GM12872 (cell line): ENCODE data around the gene ZNF138.

ENCODE experiments used
- TF ChIP-seq, protein P1 (sequence below): IDR thresholded peaks from 3 replicates; pipeline ENCODE4 v1.5.1; 2011; ENCODE audit warnings: low read depth, mild to moderate bottlenecking, low read length, moderate library complexity; ENCODE audit not compliant: insufficient read depth

The ZNF138 gene

DNA sequence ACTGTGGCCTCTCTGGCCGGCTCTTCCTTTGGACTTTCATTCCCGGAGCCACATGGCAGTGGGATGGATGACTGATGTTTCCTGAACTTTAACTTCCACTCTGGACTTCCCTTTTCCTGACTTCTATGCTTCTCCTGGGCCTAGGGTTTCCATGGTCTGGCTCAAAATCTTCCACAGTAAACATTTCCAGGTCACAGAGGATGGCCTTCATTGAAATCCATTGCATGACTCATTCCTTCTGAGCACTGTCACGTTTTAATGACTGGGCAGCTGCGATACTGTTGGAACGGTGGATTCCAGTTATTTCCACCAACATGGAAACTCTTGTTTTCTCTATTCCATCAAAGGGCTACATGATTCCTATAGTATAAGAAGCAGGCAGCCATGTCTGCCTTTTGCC, 84.5 kb downstream of the ZNF138 start:
- TF ChIP-seq, protein P1, sequence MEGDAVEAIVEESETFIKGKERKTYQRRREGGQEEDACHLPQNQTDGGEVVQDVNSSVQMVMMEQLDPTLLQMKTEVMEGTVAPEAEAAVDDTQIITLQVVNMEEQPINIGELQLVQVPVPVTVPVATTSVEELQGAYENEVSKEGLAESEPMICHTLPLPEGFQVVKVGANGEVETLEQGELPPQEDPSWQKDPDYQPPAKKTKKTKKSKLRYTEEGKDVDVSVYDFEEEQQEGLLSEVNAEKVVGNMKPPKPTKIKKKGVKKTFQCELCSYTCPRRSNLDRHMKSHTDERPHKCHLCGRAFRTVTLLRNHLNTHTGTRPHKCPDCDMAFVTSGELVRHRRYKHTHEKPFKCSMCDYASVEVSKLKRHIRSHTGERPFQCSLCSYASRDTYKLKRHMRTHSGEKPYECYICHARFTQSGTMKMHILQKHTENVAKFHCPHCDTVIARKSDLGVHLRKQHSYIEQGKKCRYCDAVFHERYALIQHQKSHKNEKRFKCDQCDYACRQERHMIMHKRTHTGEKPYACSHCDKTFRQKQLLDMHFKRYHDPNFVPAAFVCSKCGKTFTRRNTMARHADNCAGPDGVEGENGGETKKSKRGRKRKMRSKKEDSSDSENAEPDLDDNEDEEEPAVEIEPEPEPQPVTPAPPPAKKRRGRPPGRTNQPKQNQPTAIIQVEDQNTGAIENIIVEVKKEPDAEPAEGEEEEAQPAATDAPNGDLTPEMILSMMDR, result no peak

DNA sequence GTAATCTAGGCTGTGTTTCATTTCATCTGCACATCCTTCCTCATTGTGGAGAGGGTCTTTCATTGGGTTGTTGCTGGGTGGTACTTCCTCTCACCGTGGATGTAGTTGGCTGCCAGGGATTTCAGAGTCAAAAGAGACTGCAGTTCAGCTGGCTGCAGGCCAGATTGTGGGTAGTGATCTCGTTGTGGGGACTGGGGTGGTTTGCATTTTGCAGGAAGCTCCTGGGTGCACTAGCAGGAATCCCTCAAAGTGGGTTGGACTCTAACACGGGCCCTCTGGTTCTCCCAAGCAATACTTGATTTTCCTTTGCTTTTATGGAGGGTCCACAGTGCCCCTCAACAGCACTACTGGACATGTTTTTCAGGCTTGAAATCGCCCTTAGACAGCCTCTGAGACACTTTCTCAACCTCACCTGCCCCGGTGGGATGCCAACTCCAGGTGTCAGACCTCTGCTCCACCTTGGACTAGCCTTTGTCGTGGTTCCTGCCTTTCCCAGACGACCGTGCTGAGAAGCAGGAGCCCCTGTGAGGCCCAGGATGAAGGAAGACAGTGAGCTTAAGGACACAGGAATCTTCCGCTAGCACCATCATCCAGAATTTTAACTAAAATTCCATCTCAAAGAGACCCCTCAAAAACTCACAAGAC, 85.0 kb downstream of the ZNF138 start:
- TF ChIP-seq, protein P1, result no peak

DNA sequence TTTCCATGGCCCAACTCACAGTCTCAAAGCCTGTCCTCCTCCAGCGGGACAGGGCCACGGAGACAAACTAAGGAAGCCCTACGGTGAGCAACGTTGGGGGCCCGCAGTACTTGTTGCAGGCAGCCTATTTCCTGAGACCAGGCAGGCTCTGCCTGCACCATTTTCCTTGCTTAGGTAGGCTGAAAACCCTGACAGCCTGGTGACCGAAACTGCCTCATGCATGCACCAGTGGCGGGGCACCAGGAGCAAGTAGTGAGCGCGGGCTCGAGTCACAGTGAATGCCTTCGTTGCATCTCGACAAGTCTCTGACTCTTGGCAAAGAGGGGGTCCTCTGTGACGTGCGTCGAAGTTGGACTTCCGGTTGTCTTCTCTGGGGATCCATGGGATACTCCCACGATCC, 85.6 kb downstream of the ZNF138 start:
- TF ChIP-seq, protein P1, result no peak

DNA sequence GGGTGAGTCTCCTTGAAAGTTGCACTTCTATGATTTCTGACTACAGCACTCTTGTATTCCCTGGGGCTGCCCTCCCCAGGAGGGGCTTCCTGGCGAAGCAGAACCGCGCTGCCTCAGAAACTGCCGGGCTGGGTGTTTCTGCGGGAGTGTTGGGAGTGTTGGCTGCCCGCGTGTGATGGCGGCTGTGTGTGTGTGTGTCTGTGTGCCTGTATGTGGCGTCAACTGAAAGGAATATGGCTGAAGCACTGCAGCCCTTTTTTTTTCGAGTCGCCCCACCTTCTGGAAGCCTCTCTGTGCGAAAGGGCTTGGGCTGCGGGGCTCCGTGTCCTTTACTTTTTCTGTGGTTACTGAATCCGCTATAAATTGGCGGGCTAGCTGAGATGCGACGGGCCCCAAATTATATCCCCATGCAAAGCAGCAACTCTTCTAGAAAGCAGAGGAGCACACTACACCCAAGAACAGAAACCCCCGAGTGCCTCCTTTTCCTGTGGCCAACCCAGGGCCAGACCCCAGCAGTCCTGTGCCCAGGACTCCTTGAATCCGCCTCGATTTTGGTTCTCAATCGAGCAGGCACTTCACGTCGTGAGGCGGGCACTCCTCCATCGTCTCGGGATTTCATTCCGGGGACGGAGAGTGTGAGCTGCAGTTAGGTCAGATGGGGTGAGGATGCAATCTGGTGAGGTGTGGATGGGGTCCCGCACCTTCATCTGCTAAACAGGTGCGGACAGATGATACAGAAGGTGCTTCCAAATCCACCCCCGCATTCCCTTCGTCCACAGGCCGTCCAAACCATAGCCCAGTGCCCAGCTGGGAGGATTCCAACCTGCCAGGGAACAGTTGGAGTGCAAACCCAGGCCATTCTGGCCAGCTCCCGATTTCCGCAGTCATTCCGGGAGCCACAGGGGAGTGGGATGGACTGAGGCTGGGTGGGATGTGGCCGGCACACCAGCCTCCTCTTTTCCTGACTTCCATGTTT, 86.4 kb downstream of the ZNF138 start:
- TF ChIP-seq, protein P1, result no peak

DNA sequence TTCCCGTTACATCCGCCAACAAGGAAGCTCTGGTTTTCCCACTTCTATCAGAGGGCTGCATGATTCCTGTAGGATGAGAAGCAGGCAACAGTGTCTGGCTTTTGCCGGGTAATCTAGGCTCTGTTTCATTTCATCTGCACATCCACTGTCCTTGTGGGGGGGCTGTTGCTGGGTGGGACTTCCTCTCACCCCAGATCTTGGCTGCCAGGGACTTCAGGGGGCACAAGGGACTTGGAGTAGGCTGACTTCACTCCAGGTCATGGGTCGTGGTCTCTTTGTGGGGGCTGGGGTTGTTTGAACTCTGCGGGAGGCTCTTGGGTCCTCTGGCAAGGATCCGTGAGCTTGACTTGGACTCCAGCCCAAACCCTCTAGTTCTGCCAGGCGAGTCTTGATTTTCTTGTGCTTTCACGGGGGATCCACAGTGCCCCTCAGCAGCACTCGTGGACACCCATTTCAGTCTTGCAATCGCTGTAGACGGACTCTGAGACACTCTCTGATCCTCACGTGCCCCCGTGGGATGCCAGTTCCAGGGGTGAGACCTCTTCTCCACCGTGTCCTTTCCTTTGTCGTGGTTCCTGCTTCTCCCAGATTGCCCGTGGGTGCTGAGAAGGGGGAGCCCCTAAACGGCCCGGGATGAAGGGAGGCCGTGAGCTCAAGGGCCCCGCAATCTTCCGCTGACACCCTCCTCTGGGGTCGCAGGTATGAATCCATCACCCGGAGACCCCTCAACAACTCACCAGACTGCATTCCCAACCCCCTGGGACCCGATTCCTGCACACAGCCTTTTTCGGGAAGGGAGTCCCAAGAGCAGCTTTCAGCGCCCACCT, 87.4 kb downstream of the ZNF138 start:
- TF ChIP-seq, protein P1, result no peak

DNA sequence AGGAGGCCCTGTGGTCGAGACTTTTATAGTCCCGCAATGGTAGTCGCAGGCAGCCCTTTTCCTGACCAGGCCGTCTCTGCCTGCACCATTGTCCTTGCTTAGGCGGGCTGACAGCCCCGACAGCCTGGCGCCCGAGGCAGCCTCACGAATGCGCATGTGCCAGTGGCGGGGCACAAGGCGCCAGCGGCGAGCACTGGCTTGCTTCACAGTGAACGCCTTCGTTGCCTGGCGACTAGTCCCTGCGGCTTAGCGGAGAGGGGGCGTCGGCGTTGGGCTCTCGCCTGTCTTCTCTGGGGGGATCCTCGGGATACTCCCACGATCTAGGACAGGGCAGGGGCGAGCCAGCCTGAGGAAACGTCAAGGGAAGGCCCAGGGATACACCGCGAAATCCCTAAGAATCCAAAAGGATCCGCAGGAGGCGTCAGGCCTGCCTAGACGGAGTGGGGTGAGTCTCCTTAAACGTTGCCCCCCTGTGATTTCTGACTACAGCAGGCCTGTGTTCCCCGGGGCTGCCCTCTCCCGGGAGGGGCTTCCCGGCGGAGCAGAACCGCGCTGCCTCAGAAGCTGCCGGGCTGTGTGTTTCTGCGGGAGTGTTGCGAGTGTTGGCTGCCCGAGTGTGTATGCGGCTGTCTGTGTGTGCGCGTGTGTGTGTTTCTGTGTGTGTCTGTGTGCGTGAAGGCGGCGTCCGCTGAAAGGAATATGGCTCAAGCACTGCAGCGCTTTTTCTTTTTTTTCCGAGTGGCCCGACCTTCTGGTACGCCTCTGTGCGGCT, 88.3 kb downstream of the ZNF138 start:
- TF ChIP-seq, protein P1, result no peak
